MCF 10A (cell line): ENCODE data around the gene RAD18. TPM values are rescaled to one million over a fixed set of nuclear protein-coding genes. Genes with fewer than 3 reads are reported as not detected.

Experiments
- BruUV-seq: library from RNA; stranded (reverse); fragments of 400-500 nt; replicated peaks from 2 replicates; lab custom pipeline; 2021; lab: Mats Ljungman, UMichigan
- CTCF ChIA-PET: fragments of 300-600 bp; sonication (Branson Sonifier 250); formaldehyde crosslinking; extraction: SDS; loops from one replicate; lab custom pipeline; 2021; ENCODE audit warnings: antibody characterized with exemption, inconsistent platforms; lab: Yijun Ruan, JAX
- POLR2A ChIA-PET: fragments of 300-600, 350-650 bp; sonication (Branson Sonifier 250); formaldehyde crosslinking; extraction: SDS; loops from one replicate; lab custom pipeline; 2020; ENCODE audit warnings: antibody characterized with exemption, inconsistent platforms; lab: Yijun Ruan, JAX
- DNase-seq: peaks from one replicate; pipeline ENCODE4 v3.0.0-alpha.2; 2018; ENCODE audit not compliant: unreplicated experiment
- H3K27ac Mint-ChIP-seq: one replicate; pipeline ENCODE4 v1.8.0; 2022; ENCODE audit warnings: mild to moderate bottlenecking, low read depth, mixed read lengths; ENCODE audit not compliant: unreplicated experiment
- H3K27me3 Mint-ChIP-seq: one replicate; pipeline ENCODE4 v1.8.0; 2022; ENCODE audit warnings: mixed read lengths; ENCODE audit not compliant: insufficient read depth, unreplicated experiment
- H3K36me3 Mint-ChIP-seq: one replicate; pipeline ENCODE4 v1.8.0; 2022; ENCODE audit warnings: mild to moderate bottlenecking, moderate library complexity, mixed read lengths; ENCODE audit not compliant: insufficient read depth, unreplicated experiment
- H3K4me1 Mint-ChIP-seq: one replicate; pipeline ENCODE4 v1.8.0; 2022; ENCODE audit warnings: mixed read lengths; ENCODE audit not compliant: insufficient read depth, unreplicated experiment
- H3K4me3 Mint-ChIP-seq: one replicate; pipeline ENCODE4 v1.8.0; 2022; ENCODE audit warnings: mild to moderate bottlenecking, moderate library complexity, mixed read lengths; ENCODE audit not compliant: unreplicated experiment
- H3K9me3 Mint-ChIP-seq: one replicate; pipeline ENCODE4 v1.8.0; 2022; ENCODE audit warnings: mixed read lengths; ENCODE audit not compliant: unreplicated experiment
- CTCF ChIP-seq: fragments of 200-600 bp; IDR thresholded peaks from one replicate; pipeline ENCODE4 v1.8.0; 2022; ENCODE audit warnings: antibody characterized with exemption, mild to moderate bottlenecking; ENCODE audit not compliant: unreplicated experiment
- intact Hi-C: fragments of 100-400 bp; cut with micrococcal nuclease; formaldehyde crosslinking; loops from 2 replicates; pipeline ENCODE4 v1.14.1; 2022
- total RNA-seq: library from RNA; stranded (reverse); gene quantifications from 2 replicates; pipeline ENCODE4 v1.2.3, GENCODE V29; 2022

The RAD18 gene
- total RNA-seq, 1 experiment from 2014 or later, result 29.1 TPM

- intact Hi-C loops, result no loop called here
- no peaks in the 10 kb centered on the region for H3K27me3 Mint-ChIP-seq
- BruUV-seq, result no TSS peak
- no peaks in the 10 kb centered on the region for H3K9me3 Mint-ChIP-seq
- no peak for TF ChIP-seq CTCF
- peaks cover 18% of the 10 kb centered on the region for H3K36me3 Mint-ChIP-seq
- ChIA-PET POLR2A (no interaction called here), CTCF (interaction anchor here (0.6 to 1.2 kb wide), 3 partner anchors 13 to 1987 kb away, joined by 3 to 5 read pairs (median 3); no protein-coding TSS in a partner anchor)
- no peak overlapping the region for H3K27ac Mint-ChIP-seq
- no peak overlapping the region for H3K4me3 Mint-ChIP-seq
- no peak for DNase-seq
- H3K4me1 Mint-ChIP-seq, result no peaks in the 10 kb centered on the region
Measured at GRCh38 chr3:8903191-8903590, 60.1 kb downstream of the RAD18 start.

- no peak overlapping the region for H3K27ac Mint-ChIP-seq
- TF ChIP-seq CTCF, result no peak
- no TSS peak for BruUV-seq
- ChIA-PET POLR2A (no interaction called here), CTCF (interaction anchor here (0.6 kb wide), 1 partner anchor 23 kb away, joined by 5 read pairs; no protein-coding TSS in a partner anchor)
- H3K4me1 Mint-ChIP-seq, result no peaks in the 10 kb centered on the region
- no peak for DNase-seq
- no peaks in the 10 kb centered on the region for H3K9me3 Mint-ChIP-seq
- peaks cover 18% of the 10 kb centered on the region for H3K36me3 Mint-ChIP-seq
- intact Hi-C loops, result loop anchor here (1.0 kb wide), 1 partner anchor 132 kb away; the partner anchor contains the start of gene OXTR
- H3K4me3 Mint-ChIP-seq, result no peak overlapping the region
- no peaks in the 10 kb centered on the region for H3K27me3 Mint-ChIP-seq
Measured at GRCh38 chr3:8900869-8901268, 62.4 kb downstream of the RAD18 start.

- BruUV-seq, result no TSS peak
- no peak overlapping the region for H3K4me3 Mint-ChIP-seq
- no peaks in the 10 kb centered on the region for H3K27me3 Mint-ChIP-seq
- H3K4me1 Mint-ChIP-seq, result no peaks in the 10 kb centered on the region
- no peaks in the 10 kb centered on the region for H3K9me3 Mint-ChIP-seq
- no peak overlapping the region for H3K27ac Mint-ChIP-seq
- intact Hi-C loops, result loop anchor here (1.0 kb wide), 1 partner anchor 131 kb away; the partner anchor contains the start of gene OXTR
- peak; percentile 0 for DNase-seq
- ChIA-PET POLR2A (no interaction called here), CTCF (interaction anchor here (0.6 to 1.1 kb wide), 2 partner anchors 16 to 23 kb away, joined by 3 to 5 read pairs; no protein-coding TSS in a partner anchor)
- no peak for TF ChIP-seq CTCF
- H3K36me3 Mint-ChIP-seq, result peaks cover 18% of the 10 kb centered on the region
Measured at GRCh38 chr3:8899876-8900460, 63.3 kb downstream of the RAD18 start.

GRCh38 chr3:8895829-8896228, 67.4 kb downstream of the RAD18 start:
- H3K9me3 Mint-ChIP-seq, result no peaks in the 10 kb centered on the region
- H3K27me3 Mint-ChIP-seq, result no peaks in the 10 kb centered on the region
- H3K27ac Mint-ChIP-seq, result no peak overlapping the region
- no peaks in the 10 kb centered on the region for H3K4me1 Mint-ChIP-seq
- ChIA-PET POLR2A (no interaction called here), CTCF (no interaction called here)
- H3K36me3 Mint-ChIP-seq, result peaks cover 21% of the 10 kb centered on the region
- BruUV-seq, result no TSS peak
- intact Hi-C loops, result no loop called here
- no peak for DNase-seq
- H3K4me3 Mint-ChIP-seq, result no peak overlapping the region
- TF ChIP-seq CTCF, result no peak
